Neuronal stem cell (in vitro differentiated cells): ENCODE measurements around the gene UGDH. TPM values are rescaled to one million over a fixed set of nuclear protein-coding genes. Genes with fewer than 3 reads are reported as not detected.
A peak's percentile ranks its signal among the peaks of the same experiment; 100 is the strongest.

Source experiments
- DNase-seq: peaks from one replicate; pipeline ENCODE4 v3.0.0-alpha.2; 2013; ENCODE audit warnings: low spot score
- H2AFZ ChIP-seq: one replicate; pipeline ENCODE4 v1.6.1; 2013; ENCODE audit warnings: mild to moderate bottlenecking, low read length, inconsistent platforms
- H2AK5ac ChIP-seq: 2 replicates; pipeline ENCODE4 v1.6.1; 2013; ENCODE audit warnings: low read depth, mild to moderate bottlenecking, inconsistent platforms, low read length, moderate library complexity, mixed read lengths
- H2BK120ac ChIP-seq: 2 replicates; pipeline ENCODE4 v1.6.1; 2013; ENCODE audit warnings: low read depth, mild to moderate bottlenecking, inconsistent platforms, low read length, moderate library complexity, mixed read lengths
- H2BK12ac ChIP-seq: one replicate; pipeline ENCODE4 v1.6.1; 2013; ENCODE audit warnings: low read length, inconsistent platforms
- H2BK15ac ChIP-seq: 2 replicates; pipeline ENCODE4 v1.6.1; 2013; ENCODE audit warnings: mild to moderate bottlenecking, low read length, inconsistent platforms, mixed read lengths
- H2BK5ac ChIP-seq: one replicate; pipeline ENCODE4 v1.6.1; 2013; ENCODE audit warnings: inconsistent platforms, mild to moderate bottlenecking, low read length, moderate library complexity
- H3K14ac ChIP-seq: one replicate; pipeline ENCODE4 v1.6.1; 2013; ENCODE audit warnings: low read length, inconsistent platforms
- H3K18ac ChIP-seq: 2 replicates; pipeline ENCODE4 v1.6.1; 2013; ENCODE audit warnings: low read length, inconsistent platforms
- H3K23ac ChIP-seq: 2 replicates; pipeline ENCODE4 v1.6.1; 2013; ENCODE audit warnings: low read depth, mild to moderate bottlenecking, mixed read lengths, low read length, inconsistent platforms; ENCODE audit not compliant: poor library complexity
- H3K27ac ChIP-seq: replicated peaks from 3 replicates; pipeline ENCODE4 v1.5.1; 2013; ENCODE audit warnings: low read length, inconsistent platforms
- H3K27me3 ChIP-seq, 3 experiments: 2 replicates each; pipeline ENCODE4 v1.6.1; 2013; ENCODE audit warnings: low read length in 3 of 3, mild to moderate bottlenecking in 2 of 3, inconsistent platforms in 1 of 3, low read depth in 1 of 3, mixed read lengths in 1 of 3, moderate library complexity in 1 of 3; ENCODE audit not compliant: control insufficient read depth in 3 of 3, insufficient read depth in 3 of 3
- H3K36me3 ChIP-seq, 2 donors: replicated peaks in 1 of 2; 2 replicates each; pipeline ENCODE4 v1.6.1; 2013; ENCODE audit warnings: low read length in 2 of 2; ENCODE audit not compliant: control insufficient read depth in 2 of 2, insufficient read depth in 2 of 2
- H3K4ac ChIP-seq: 2 replicates; pipeline ENCODE4 v1.6.1; 2013; ENCODE audit warnings: inconsistent platforms, mild to moderate bottlenecking, low read length, moderate library complexity
- H3K4me1 ChIP-seq, 2 donors: 1 replicate in 1 of 2; 2 replicates in 1 of 2; pipeline ENCODE4 v1.6.1; 2013; ENCODE audit warnings: low read length in 2 of 2, low read depth in 1 of 2; ENCODE audit not compliant: control insufficient read depth in 2 of 2, insufficient read depth in 1 of 2
- H3K4me2 ChIP-seq: one replicate; pipeline ENCODE4 v1.6.1; 2013; ENCODE audit warnings: mild to moderate bottlenecking, low read length, inconsistent platforms; ENCODE audit not compliant: insufficient read depth, poor library complexity, severe bottlenecking
- H3K4me3 ChIP-seq, 2 donors: 2 replicates each; pipeline ENCODE4 v1.5.1; 2013; ENCODE audit warnings: low read length in 2 of 2, mild to moderate bottlenecking in 2 of 2, inconsistent platforms in 1 of 2, moderate library complexity in 1 of 2
- H3K79me1 ChIP-seq: one replicate; pipeline ENCODE4 v1.6.1; 2013; ENCODE audit warnings: low read depth, mild to moderate bottlenecking, inconsistent platforms, low read length, moderate library complexity
- H3K9ac ChIP-seq: one replicate; pipeline ENCODE4 v1.6.1; 2013; ENCODE audit warnings: mild to moderate bottlenecking, low read depth, low read length, inconsistent platforms; ENCODE audit not compliant: poor library complexity
- H3K9me3 ChIP-seq, 2 donors: replicated peaks in 1 of 2; 2 replicates each; pipeline versions ENCODE3 to v1.6.1; 2013; ENCODE audit warnings: low read length in 2 of 2, mild to moderate bottlenecking in 2 of 2, inconsistent platforms in 1 of 2, low read depth in 1 of 2, mixed read lengths in 1 of 2, moderate library complexity in 1 of 2; ENCODE audit not compliant: control insufficient read depth in 2 of 2, insufficient read depth in 1 of 2
- H4K8ac ChIP-seq: one replicate; pipeline ENCODE4 v1.6.1; 2013; ENCODE audit warnings: low read depth, mild to moderate bottlenecking, inconsistent platforms, low read length, moderate library complexity
- H4K91ac ChIP-seq: one replicate; pipeline ENCODE4 v1.6.1; 2013; ENCODE audit warnings: low read length, low read depth, mild to moderate bottlenecking, inconsistent platforms; ENCODE audit not compliant: poor library complexity
- WGBS, 2 donors: extraction: QIAGEN DNeasy Blood & Tissue Kit; methylation state at CpG; one replicate each; pipeline ENCODE4 v1.1.7; 2013; ENCODE audit warnings: missing lambda C conversion rate in 2 of 2, mixed read lengths in 1 of 2; ENCODE audit not compliant: insufficient read length in 2 of 2, insufficient replicate concordance in 1 of 2; ENCODE audit errors: extremely low coverage in 2 of 2; 5-methylcytosine and 5-hydroxymethylcytosine counted together
- polyA plus RNA-seq, 2 experiments: library from polyadenylated mRNA; stranded (reverse); fragments of 200-250 nt; gene quantifications; one replicate each; pipeline ENCODE4 v1.2.3, GENCODE V29; 2013

UGDH gene
- polyA plus RNA-seq (2013, experiment 1 of 2): 59.5 TPM
- polyA plus RNA-seq (2013, experiment 2 of 2): 63.4 TPM

DNA sequence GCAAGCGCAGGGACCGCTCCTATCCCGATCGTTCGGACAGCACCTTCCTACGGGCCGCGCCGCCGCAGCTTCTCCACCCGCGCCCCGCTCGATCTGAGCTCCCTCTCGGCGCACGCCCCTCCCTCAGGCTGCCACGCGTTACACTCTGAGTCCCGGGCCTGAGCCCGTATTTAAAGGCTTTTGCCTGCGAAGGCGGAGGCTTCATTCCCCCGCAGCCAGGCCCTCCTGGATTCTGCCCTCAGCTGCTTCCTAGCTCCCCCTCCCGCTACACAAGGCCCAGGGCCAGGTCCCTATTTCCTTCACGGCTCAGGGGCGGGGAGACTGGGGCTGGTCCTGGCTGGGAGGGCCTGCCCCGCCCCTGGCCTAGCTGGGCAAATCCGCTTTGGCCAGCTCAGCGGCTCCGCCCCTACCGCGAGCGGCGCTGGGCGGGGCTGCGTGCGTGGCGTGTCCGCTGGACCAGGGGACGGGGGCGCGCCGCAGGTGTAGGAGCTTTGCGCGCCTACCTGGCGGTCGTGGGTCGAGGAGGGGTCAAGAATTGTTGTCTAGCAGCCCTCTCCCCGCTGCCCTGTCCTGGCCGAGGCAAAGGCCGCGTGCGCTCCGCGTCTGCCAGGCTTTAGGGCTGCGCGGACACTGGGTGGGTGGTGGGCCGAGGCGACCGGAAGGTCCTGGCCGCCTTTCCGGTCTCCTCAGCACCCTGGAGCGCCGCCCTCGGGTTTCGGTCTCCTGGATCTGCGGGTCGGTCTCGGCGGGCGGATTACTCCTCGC, at the start of gene UGDH:
Gene UGDH (minus strand): TSS at position 144 of the 765 bp plus-strand sequence. CDS start 5,927 bp downstream, outside the sequence.
- Histone ChIP-seq H3K27ac (peak within 1 kb of the TSS; percentile 98), H3K4ac (peak within 1 kb of the TSS; percentile 26), H2BK5ac (peak within 1 kb of the TSS; percentile 100), H3K23ac (peak within 1 kb of the TSS; percentile 99), H3K4me3 (peak within 1 kb of the TSS; percentile 89 to 97), H2BK12ac (peak within 1 kb of the TSS; percentile 73), H3K9me3 (peaks cover 13 to 33% of the 10 kb centered on the region in 2 donors), H3K79me1 (peaks cover 3% of the 10 kb centered on the region), H2AK5ac (peak within 1 kb of the TSS; percentile 99), H3K4me1 (peaks cover 2 to 4% of the 10 kb centered on the region in 2 donors), H2BK15ac (peak within 1 kb of the TSS; percentile 75), H2BK120ac (no peak within 1 kb of the TSS), H3K9ac (peak within 1 kb of the TSS; percentile 97), H3K4me2 (peak within 1 kb of the TSS; percentile 75), H3K27me3 (no peaks in the 10 kb centered on the region), H2AFZ (peak within 1 kb of the TSS; percentile 95), H4K91ac (peak within 1 kb of the TSS; percentile 92), H3K36me3 (peaks cover 10 to 41% of the 10 kb centered on the region in 2 donors), H4K8ac (peak within 1 kb of the TSS; percentile 82), H3K14ac (peak within 1 kb of the TSS; percentile 100), H3K18ac (peak within 1 kb of the TSS; percentile 100)
- no CpG with 5 or more reads among the region's 73 CpGs for WGBS, 2 donors
- peak; percentile 94 for DNase-seq

DNA sequence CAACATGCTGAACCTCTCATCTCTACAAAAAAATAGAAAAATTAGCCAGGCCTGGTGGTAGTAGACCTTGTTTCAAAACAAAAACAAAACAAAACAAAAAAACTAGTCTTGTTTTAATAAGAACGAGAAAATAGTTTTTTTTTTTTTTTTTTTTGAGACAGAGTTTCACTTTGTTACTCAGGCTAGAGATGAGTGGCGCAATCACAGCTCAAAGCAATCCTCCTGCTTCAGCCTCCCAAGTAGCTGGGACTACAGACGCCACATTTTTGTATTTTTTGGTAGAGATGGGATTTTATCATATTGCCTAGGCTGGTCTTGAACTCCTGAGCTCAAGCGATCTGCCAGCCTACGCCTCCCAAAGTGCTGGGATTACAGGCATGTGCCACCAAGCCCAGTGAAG, 47.7 kb upstream of the UGDH start:
- H3K27ac ChIP-seq: no peak overlapping the region
- H2AFZ ChIP-seq: no peak overlapping the region
- no peaks in the 10 kb centered on the region for H3K36me3 ChIP-seq
- no peak overlapping the region for H3K18ac ChIP-seq
- no peak overlapping the region for H4K8ac ChIP-seq
- H3K23ac ChIP-seq: no peak overlapping the region
- no peak overlapping the region for H3K9ac ChIP-seq
- H3K14ac ChIP-seq: no peak overlapping the region
- WGBS, 2 donors: no CpG with 5 or more reads among the region's 5 CpGs
- H2BK12ac ChIP-seq: no peak overlapping the region
- no peak overlapping the region for H3K4me3 ChIP-seq
- no peak overlapping the region for H3K4me2 ChIP-seq
- no peaks in the 10 kb centered on the region for H3K27me3 ChIP-seq
- H2BK120ac ChIP-seq: no peak overlapping the region
- H2BK5ac ChIP-seq: no peak overlapping the region
- H3K79me1 ChIP-seq: no peaks in the 10 kb centered on the region
- no peak overlapping the region for H2AK5ac ChIP-seq
- no peak overlapping the region for H4K91ac ChIP-seq
- H3K4ac ChIP-seq: no peak overlapping the region
- no peak for DNase-seq
- H3K4me1 ChIP-seq: no peaks in the 10 kb centered on the region
- H2BK15ac ChIP-seq: no peak overlapping the region
- H3K9me3 ChIP-seq: no peaks in the 10 kb centered on the region

DNA sequence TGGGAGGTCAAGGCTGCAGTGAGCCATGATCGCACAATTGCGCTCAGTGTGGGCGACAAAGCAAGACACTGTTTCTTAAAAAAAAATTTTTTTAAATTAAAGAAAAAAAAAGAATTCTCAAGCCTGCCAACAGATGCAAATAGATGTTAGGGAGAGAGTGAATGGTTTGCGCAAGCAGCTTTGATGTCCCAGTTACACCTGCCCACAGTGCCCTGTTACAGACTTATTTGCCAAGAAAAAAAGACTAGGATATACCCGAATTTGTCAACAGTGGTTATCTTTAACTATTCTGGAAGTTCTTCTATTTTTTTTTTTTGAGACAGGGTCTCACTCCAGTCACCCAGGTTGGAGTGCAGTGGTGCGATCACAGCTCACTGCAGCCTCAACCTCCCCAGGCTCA, 44.3 kb upstream of the UGDH start:
- Histone ChIP-seq H3K27ac (no peak overlapping the region), H3K14ac (no peak overlapping the region), H2BK120ac (no peak overlapping the region), H4K8ac (no peak overlapping the region), H3K23ac (no peak overlapping the region), H3K4me1 (no peaks in the 10 kb centered on the region), H2BK5ac (no peak overlapping the region), H3K9ac (no peak overlapping the region), H2AFZ (no peak overlapping the region), H3K79me1 (no peaks in the 10 kb centered on the region), H3K4ac (no peak overlapping the region), H3K18ac (no peak overlapping the region), H3K4me3 (no peak overlapping the region), H3K4me2 (no peak overlapping the region), H3K27me3 (no peaks in the 10 kb centered on the region), H4K91ac (no peak overlapping the region), H3K9me3 (no peaks in the 10 kb centered on the region), H2AK5ac (no peak overlapping the region), H3K36me3 (no peaks in the 10 kb centered on the region), H2BK15ac (no peak overlapping the region), H2BK12ac (no peak overlapping the region)
- DNase-seq: no peak
- WGBS, 2 donors: no CpG with 5 or more reads among the region's 6 CpGs

GRCh38 chr4:39571054-39571453, 43.8 kb upstream of the UGDH start:
- no peaks in the 10 kb centered on the region for H3K27me3 ChIP-seq
- no peak overlapping the region for H2BK12ac ChIP-seq
- peaks cover 2 to 4% of the 10 kb centered on the region in 2 donors for H3K9me3 ChIP-seq
- H3K9ac ChIP-seq: no peak overlapping the region
- no peak overlapping the region for H4K91ac ChIP-seq
- H2AK5ac ChIP-seq: no peak overlapping the region
- H3K18ac ChIP-seq: no peak overlapping the region
- H3K4ac ChIP-seq: no peak overlapping the region
- peaks cover 0 to 2% of the 10 kb centered on the region in 2 donors for H3K36me3 ChIP-seq
- no peak overlapping the region for H3K4me3 ChIP-seq
- H4K8ac ChIP-seq: no peak overlapping the region
- no peaks in the 10 kb centered on the region for H3K79me1 ChIP-seq
- no peak for DNase-seq
- H2BK15ac ChIP-seq: no peak overlapping the region
- H3K14ac ChIP-seq: no peak overlapping the region
- no peak overlapping the region for H3K23ac ChIP-seq
- no peak overlapping the region for H2AFZ ChIP-seq
- H3K4me1 ChIP-seq: no peaks in the 10 kb centered on the region
- no CpG with 5 or more reads among the region's 4 CpGs for WGBS, 2 donors
- H3K27ac ChIP-seq: no peak overlapping the region
- no peak overlapping the region for H2BK5ac ChIP-seq
- H3K4me2 ChIP-seq: no peak overlapping the region
- no peak overlapping the region for H2BK120ac ChIP-seq
